SIG-M5 treated with dmso at 0.1 percent for 504 hours (cell line): ENCODE results near the gene KCNJ4.

ENCODE experiments used
- DNase-seq: peaks from one replicate; lab custom pipeline; 2025; ENCODE audit not compliant: unreplicated experiment; lab: John Stamatoyannopoulos, UW

KCNJ4 gene

DNA sequence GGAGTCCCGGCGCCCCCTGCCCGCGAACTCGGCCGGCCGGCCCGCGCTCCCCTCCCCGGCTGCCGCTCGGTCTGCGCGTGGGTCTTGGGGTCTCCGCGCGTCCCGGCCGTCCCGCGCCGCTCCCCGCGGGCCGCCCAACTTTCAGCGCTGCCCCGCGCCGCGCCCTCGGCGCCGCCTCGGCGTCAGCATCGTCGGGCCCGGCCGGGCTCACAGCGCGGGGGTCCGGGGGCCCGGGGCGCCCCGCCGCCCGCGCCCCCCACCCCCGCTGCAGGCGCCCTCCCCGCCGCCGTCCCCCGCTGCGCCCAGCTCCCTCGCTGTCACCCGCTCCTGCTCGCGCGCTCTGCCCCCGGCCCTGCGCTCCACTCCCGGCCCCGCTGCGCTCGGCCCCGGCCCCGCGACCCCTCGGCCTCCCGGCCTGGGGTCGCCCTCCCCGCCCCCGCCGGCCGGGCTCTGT, at the start of gene KCNJ4:
TSS of gene KCNJ4 (minus strand) at position 124 of the 454 bp plus-strand sequence. CDS start 27,067 bp downstream, outside the sequence.
- no peak for DNase-seq

DNA sequence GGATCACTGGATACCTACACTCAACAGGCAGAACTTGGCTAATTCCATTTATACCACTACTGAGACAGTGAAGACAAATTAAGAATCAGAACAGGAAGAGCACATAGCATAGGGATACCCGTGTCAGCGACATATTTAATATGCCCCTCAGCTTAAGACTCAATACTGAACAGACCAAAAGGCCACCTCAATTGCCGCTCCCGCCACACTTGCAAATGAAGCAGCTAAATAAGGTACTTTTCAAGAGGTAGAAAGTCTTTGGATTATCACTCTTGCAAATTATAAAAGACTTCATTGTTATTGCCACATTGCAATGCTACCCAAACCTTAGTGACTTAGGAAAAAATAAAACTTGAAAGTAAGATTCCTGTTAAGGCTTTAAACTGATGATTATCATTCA, 48.0 kb upstream of the KCNJ4 start:
- no peak for DNase-seq

DNA sequence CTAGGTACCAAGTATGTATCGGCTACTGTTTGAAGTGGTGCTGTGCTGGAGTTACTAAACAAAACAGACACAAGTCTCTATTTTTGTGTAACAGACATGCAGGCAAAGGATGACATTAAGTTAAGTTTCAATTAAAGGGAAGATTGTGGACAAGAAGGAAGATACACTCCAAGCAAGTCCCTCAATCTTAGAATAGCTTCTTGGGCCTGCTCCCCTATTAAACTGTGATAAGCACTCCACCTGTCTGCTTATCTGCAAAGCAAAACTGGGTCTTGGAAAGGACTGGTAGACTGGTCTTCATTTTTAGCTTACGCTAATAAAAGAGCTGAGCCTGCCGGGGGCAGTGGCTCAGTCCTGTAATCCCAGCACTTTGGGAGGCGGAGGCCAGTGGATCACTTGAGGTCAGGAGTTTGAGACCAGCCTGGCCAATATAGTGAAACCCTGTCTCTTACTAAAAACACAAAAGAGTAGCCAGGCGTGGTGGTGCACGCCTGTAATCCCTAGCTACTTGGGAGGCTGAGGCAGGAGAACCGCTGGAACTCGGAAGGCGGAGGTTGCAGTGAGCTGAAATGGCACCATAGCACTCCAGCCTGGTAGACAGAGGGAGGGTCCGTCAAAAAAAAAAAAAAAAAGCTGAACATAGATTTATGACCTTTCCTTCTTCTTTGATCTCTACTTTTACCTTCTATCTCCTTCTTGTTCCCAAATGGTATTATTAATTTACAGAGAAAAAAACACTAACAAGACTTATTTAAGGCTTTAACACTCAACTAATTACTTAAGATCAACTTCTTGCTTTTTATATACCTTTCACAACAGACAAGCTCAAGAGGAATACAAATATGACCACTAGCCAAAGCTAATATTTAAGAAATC, 47.0 kb upstream of the KCNJ4 start:
- DNase-seq: no peak

DNA sequence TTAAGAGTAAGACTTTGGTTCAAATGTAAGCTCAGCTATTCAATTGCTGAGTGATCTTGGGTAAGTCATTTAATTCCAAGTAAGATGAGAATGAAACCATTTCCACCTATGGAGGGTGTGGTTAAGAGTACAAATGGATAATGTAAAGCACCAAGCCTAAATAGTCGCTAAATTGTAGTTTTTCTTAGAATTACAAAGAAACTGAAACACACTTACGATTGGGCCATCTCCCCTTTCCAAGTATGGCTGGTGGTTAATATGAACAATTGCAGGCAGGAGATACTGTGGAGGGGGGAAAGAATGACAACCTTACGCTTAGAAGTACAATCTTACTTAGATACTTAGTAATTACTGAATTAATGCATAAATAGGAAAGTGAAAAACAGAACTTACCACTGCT, 42.9 kb upstream of the KCNJ4 start:
- DNase-seq: no peak

DNA sequence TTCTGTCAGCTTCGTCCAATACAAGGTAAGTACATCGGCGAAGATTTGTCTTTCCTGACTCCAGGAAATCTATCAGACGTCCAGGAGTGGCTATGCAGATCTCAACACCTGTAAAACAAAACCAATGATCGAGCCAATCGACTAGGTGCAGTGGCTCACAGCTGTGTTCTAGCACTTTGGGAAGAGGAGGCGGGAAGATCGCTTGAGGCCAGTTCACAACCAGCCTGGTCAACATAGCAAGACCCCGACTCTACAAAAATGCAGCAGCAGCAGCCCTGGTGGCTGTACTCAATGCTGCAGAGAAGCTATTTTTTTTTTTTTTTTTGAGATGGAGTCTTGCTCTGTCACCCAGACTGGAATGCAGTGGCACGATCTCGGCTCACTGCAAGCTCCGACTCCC, 39.9 kb upstream of the KCNJ4 start:
- DNase-seq: no peak

DNA sequence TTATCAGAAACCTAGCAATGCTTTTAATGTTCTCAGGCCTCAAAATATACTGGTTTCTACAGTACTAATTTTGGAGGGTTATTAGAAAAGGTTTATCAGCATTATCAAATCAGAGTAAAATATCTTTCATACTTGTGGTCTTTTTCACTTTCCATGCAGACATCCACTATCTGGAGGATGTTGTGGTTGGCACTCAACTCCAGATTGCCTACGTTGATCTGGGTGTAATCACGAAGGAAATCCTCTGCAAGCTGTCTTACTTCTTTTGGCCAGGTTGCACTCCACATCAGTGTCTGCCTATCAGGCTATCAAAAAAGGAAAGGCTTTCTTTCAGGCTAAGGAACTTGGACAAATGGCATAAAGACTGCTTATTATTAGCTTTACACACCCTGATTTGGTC, 39.5 kb upstream of the KCNJ4 start:
- no peak for DNase-seq

DNA sequence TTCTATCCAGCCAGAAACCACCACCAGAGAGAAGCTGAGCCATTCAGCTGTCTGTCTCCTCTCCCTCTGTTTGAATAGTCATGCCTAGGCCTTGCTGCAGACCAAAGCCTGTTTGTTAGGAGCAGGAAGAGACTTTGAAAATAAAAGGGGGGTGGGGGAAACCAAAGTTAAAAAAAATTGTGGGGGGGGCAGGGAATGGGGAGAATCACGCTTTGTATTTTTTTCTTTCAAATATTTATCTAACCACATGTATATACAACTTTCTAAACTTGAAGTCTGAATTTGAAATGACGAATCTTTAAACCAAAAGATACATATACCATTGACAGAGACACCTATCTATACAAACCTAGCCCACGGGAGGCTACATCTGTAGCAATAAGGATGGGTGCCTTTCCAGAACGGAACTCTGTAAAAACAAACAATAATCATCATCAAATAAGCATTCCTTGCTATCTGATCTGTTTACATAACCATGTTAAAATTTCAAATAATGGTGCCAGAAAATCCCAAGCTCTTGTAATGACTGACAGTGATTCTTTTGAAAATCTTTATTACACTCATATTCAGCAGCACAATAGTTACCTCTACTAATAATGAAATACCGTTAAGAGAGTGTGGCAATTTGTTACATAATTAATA, 36.8 kb upstream of the KCNJ4 start:
- DNase-seq: no peak

DNA sequence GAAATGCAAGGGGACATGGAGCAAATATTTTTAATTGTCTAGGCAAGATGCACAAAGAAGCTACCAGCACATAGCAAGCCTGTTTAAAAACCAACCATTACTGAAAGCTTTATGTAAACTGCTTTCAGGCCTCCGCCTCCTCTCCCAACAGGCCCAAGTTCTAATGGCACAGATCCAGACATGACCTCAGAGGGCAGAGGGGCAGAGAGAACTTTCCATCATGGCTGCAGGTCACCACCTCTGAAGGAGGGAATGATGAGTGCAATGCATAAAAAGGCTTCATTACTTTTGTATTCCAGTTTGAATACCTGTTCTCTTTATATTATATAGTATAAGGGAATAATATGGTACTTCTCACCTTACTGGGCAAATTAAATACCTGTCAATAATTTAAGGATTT, 35.9 kb upstream of the KCNJ4 start:
- DNase-seq: no peak

DNA sequence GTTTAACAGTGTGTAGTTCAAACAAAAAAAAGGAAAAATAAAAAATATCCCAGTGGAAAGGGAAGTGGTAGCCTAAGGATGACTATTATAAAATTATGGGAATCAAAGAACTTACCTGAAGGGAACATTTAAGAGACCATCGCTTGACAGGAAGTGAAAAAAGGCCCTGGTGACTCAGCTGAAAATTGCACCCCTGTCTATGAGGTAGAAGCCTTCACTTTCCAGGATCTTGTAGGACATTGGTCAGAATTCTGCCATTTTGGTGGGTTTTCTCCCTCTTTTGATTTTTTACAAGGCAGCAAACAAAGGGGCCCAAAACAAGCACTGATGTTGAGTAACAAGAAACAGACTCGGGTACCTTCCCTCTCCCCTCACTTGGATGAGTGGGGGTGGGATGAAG, 35.5 kb upstream of the KCNJ4 start:
- DNase-seq: no peak

DNA sequence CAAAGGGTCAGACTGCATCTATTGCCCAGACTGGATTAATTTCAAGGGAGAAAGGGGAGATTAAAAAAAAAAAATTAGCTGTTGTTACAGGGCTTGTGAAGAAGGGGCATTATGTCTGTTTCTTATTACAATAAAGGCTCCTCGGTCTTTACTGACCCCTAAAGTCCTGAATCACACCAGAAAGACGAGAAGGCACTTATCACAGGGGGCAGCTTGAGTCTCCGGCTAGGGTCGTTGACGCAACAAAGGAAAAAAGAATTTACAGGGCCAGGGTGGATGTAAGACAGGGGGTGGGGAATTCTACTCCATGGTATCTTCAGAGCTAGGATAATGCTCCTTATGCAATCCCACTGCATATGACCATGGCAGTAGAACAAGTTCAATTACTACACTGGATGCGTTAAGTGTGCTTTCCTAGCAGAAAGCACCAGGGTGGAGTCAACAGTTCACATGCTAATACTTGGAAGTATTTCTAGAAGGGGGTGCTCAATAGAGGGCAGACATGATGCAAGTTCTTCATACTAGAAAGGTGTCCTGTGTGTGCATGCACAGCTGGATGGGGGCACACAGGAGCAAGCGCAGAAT, 34.7 kb upstream of the KCNJ4 start:
- no peak for DNase-seq

DNA sequence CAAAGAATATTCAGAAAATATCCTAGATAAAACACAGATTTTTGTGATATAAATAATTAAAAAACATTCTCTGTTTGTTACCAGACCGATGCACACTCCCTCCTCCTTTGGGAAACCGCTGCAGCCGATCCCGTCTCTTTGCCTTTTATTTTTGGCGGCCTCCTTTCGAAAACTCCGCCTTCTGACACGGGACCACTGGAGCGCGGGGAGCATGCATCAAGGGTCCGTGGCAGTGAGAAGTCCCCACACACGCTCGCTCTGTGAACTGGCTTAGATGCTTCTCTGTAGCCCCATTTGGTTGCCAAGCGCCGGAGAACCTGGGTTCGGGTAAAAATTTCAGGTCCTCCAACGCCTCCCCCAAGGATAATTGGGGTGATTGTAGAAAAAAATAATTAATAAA, 34.1 kb upstream of the KCNJ4 start:
- no peak for DNase-seq

DNA sequence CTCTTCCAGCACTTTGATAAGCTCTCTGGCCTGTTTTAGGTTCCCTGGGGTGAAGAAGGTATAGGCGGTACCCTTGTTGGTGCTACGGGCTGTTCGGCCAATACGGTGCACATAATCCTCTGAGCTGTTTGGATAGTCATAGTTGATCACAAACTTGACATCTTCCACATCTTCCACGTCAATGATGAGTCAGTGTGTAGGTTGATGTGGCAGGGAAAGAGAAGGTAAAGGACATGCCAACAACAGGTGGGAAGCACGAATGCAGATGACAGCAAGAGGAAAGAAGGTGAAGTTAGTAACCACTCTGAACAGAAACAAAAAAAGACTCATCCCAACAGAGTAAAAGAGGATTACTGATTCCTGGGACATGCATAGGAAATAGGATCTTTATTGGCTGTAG, 32.9 kb upstream of the KCNJ4 start:
- no peak for DNase-seq

DNA sequence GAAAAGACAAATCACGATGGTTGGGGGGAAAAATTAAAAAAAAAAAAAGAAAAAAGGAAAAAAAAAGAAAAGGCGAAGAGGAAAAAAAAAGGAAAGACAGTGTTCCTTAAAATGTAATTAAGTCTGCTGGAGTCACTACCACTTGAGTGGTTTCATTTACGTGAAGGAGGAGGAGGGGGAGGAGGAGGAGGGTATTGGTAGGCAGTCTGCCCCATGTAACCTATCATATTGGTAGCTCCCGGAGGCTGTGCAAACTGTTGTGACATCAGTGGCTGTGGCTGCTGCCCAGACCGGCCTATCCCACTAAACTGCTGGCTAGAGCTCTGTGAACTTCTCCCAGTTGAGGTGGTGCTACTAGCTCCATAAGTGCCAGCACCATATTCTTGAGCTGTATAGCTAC, 30.8 kb upstream of the KCNJ4 start:
- no peak for DNase-seq

DNA sequence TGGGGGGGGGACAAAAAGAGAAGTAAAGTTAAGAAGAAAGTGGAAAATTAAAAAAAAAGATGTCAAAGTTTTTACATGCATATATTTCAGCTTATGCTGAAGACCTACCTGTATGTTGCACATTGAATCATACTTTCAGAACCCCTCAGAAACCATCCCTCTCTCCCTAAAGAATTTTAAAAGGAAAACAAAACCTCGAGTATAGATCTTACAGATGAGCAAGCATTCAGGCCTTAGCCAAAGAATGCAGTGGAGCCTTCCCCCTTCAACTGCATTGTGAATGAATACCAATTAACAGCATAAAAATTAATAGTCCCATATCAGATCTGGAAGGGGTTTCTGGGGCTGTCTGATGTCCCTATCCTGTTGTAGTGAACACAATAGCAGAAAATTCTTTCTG, 29.2 kb upstream of the KCNJ4 start:
- DNase-seq: no peak

DNA sequence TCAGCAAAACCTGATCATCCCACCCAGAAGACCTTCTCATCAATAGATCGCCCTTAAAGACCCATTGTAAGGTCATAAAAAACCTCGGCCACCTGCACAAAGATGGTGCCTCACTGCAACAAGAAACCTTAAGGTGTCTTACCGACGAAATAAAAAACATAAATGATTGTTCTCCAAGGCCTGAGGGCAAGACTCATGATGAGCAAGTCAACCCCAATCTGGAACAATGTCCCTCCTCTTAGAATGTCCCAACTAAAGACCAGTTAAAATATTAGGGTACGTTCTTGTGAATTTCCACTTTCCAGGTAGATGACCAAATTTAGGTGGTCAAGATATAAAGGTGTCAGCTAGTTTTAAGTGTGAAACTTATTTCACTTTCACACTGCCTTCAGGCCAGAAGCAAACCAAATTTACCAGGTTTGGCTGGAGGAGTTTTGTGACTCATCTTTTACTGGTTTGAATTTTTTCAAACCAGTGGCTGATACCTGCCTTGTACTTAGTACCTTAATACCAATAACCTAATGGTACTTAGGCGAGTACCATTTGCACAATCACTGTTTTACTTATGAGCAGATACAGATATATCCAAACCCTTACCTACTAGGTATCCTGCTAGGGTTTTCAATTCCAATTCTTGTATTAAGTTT, 27.8 kb upstream of the KCNJ4 start:
- DNase-seq: no peak

DNA sequence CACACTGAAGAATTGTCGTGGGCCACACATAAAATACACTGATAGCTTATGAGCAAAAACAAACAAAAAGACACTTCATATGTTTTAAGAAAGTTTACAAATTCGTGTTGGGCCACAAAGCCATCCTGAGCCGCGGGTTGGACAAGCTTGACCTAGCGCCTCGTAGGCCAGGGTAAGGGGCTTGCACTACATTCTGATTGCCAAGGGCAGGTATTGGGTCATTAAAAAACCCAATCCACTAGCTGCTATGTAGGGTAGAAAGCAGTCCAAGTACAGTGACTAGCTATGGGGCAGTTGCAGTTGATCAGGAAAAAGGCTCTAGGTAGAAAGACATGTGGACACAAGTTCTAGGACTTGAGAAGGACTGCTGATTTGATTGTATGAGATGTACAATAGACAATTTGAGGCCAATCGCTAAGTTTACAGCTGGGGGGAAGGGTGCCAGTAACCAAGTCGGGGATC, 26.9 kb upstream of the KCNJ4 start:
- DNase-seq: no peak

DNA sequence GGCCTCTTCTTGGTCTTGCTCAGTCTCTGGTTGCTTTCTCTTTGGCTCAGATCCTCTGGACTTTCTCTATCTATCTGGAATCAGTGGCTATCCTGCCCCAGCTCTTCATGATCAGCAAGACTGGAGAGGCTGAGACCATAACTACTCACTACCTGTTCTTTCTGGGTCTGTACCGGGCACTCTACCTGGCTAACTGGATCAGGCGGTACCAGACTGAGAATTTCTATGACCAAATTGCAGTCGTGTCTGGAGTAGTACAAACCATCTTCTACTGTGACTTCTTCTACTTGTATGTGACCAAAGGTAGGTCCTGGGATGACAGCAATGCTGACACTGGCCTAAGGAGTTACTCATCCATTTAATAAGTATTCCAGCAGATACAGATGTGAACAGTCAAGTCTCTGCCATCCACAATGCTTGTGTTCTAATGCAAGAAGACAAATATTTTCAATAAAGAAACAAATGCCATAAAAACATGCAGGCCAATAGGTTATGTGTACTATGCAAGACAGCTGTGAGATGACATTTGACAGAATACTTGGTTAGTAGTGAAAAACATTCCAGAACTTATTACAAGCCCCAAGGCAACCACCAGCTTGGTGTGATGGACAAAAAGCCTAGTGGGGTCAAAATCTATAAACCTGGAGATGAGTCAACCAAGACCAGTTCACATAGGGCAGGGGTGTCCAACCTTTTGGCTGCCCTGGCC, 26.3 kb upstream of the KCNJ4 start:
- no peak for DNase-seq

DNA sequence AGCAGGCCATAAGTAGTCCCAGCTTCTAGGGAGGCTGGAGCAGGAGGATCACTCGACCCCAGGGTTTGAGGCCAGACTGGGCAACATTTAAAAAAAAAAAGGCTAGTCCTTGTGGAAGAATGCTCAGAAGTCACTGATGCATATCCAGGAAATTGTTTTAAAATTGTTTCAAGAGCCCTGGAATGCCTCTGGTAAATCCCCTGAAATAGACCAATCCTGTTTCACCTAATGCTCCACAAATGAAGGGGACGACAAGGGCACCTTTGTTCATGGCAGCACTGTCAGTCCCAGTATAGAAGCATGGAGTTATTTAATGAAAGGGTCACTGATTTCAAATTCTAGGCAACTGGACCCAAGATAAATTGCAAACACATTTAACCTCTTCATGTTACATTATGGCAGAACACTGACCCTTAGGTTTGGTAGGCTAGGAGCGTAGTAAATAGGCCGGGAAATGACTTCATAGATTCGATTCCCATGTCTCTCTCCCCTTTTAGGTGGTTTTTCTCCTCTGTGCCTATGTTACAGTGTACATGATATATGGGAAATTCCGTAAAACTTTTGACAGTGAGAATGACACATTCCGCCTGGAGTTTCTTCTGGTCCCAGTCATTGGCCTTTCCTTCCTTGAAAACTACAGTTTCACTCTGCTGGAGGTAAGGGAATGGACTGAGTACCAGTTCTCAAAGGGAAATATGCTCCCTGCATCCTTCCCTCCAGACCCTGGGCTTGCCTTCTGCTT, 24.3 kb upstream of the KCNJ4 start:
- DNase-seq: no peak

DNA sequence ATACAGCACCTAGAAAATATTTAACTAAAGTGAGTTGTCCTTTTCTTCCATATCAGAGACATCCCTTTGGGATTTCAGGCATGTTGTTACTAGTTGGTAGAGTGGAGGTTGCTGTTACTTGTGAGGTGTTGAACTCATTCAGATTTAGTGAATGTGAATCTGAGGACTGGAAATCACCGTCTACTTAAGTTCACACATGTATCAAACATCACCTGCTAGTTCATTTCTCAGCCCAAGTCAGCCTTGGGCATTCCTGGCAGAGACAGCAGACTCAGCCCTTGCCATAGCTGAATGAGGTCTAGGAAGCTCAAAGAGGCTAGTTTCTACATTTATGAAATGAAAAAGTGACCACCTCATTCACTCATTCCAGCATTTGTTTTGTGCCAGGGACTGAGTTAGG, 22.6 kb upstream of the KCNJ4 start:
- no peak for DNase-seq

DNA sequence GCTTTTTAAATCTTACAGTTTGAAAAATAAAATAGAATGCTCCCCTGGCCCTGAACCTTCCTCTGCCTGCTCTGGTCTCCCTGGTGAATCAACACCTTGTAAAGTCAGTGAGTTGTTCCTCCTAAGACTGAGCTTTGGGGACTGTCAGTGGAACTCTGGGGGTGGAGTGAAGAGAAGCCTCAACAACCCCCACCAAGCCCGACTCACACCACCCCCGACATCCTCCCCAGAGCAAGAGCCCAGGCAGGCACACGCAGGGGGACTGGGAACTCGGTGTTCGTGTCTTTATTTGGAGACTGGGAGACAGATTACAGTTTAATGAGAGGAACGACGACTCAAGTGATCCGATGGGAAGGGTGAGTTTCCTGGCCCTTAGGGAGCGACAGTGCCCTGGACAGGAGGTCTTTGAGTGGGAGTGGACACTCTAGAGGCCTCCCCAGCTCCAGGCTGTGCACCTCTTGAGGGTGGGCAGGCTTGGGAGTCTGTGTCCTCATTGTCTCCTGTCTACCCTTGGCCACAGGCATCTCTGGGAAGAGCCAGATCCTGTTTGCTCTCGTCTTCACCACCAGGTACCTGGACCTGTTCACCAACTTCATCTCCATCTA, 19.1 kb upstream of the KCNJ4 start:
- no peak for DNase-seq
